ENCODE measurements around the gene KRTAP4-8.
"Not testable (repeated sequence)": the region's sequence is repeated elsewhere in the genome, so short reads cannot be mapped to it uniquely, and the experiment has no call there.

The KRTAP4-8 gene

DNA sequence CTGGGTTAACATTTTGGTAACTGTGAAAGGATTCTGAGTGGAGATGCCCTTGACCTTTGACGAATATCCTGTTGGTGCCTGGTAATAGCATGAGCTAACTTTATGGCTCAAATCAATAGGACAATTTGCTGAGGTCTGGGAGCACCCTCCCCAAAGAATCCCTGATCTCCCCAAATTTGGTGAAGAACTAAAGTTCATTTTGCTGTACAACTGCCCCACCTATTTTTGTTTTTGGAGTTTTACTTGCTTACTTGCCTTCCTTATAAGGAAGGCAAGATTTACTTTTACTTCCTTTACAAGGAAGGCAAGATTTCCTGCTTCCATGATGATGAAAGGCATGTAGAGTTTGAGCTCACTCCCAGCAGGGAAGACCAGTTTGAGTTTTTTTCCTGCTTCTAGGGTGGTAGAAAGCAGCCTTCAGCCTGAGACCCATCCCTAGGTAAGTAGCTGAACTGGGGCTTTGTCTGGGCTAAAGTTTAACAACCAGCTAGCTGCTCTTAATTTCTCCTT, 10.1 kb upstream of the KRTAP4-8 start:
- FAIRE-seq, result no peak

DNA sequence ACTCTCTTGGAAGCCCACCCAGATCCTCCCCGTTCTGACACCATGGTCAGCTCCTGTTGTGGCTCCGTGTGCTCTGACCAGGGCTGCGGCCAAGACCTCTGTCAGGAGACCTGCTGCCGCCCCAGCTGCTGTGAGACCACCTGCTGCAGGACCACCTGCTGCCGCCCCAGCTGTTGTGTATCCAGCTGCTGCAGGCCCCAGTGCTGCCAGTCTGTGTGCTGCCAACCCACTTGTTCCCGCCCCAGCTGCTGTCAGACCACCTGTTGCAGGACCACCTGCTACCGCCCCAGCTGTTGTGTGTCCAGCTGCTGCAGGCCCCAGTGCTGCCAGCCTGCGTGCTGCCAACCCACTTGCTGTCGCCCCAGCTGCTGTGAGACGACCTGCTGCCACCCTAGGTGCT, 7.4 kb upstream of the KRTAP4-8 start, which contains the start of gene KRTAP4-9:
KRTAP4-9 (plus strand) TSS at position 43 of the 400 bp plus-strand sequence; CDS start at position 43, 0 bp downstream.
- FAIRE-seq, result not testable (repeated sequence)

DNA sequence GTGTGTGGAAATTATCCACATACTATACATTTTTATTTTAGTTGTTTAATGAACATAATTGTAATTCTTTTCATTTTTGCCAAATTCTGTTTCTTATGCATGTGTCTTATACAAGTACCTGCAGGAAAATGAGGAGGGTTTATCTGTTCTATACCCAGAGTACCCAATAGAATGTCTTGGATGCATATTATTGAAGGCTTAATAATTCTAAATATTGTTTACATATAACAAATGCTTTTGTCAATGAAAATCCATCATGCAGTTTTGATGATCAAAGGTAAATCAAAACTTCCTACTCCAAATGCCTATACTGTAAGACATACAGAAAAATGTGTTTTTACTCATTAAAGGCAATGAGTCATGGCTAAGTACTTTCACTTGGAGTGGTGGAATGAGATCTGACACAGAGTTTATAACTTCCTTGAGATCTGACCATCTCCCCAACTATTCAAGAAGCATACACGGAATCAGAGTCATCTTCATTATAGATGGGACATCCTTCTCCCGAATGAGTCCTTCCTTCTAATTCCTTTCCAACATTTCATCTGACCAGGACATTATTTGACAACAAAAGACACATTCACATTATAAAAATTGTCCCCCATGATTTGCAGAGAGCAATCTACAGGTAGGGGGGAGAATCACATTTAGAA, 6.6 kb upstream of the KRTAP4-8 start:
- FAIRE-seq, result not testable (repeated sequence)

DNA sequence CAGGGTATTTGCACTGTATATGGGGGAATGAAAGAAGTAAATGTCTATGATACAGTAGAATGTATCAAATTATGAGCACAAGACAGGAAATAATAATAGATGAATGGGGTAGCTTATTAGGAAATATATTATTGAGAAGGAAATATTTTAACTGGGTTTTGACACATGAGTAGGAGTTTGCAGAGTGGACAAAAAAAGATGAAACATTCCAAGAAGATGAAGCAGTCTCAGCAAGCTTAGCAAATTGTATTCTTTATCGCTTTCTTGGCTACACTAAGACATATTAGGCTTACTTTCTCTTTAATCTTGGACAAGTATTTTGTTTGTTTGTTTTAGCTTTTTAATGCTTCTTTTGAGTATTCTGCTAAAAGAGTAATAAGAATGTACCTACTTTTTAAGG, 6.0 kb upstream of the KRTAP4-8 start:
- FAIRE-seq, result no peak

DNA sequence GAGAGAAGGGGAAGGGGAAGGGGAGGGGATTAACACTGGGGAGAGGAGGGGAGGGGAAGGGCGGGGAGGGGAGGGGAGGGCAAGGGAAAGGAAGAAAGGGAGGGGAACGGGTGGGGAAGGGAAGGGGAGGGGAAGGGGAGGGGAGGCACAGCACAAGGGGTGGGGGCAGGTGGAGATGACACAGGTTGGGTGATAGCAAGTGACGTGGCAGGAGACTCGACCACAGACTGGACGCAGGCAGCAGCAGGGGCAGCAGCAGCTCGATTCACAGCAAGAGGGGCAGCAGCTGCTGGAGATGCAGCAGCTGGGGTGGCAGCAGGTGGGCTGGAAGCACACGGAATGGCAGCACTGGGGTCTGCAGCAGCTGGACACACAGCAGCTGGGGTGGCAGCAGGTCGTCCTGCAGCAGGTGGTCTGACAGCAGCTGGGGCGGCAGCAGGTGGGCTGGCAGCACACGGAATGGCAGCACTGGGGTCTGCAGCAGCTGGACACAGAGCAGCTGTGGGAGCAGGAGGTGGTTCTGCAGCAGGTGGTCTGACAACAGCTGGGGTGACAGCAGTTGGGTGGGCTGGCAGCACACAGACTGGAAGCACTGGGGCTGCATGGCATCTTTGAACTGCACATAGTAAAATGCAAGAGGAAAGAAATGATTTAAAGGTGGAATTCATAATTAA, 3.8 kb upstream of the KRTAP4-8 start, which contains the start of gene KRTAP4-16:
KRTAP4-16 (minus strand) TSS at position 624 of the 674 bp plus-strand sequence; CDS start at position 624, 0 bp downstream.
- no peak for FAIRE-seq

DNA sequence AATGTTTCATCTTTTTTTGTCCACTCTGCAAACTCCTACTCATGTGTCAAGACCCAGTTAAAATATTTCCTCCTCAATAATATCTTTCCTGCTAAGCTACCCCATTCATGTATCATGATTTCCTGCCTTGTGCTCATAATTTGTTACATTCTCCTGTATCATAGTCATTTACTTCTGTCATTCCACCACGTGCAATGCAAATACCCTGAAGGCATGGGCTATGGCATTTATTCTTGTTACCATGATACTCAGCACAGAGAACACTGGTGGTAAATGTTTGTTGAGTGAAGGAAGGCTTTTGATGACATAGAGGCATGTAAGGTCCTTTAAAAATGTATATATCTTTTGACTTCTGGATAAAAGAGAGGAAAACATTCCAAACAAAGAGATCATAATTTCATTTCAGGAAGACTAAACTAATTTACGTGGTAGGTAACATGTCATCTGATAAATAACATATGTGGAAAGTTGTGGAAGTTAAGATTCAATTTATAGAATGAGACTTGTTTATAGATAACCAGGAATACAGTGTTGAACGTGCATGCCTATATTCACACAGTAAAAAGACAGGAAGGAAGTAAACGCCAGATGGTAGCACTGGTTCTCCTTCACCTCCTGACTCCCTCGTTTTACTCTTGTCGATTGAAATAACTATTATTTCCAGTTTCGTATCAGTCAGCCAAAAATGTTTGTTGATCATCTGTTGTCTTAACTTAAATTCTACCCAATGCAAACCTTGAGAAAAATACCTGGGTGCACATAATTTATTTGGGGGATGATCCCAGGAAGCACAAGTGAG, 1.9 kb upstream of the KRTAP4-8 start:
- FAIRE-seq, result not testable (repeated sequence)

DNA sequence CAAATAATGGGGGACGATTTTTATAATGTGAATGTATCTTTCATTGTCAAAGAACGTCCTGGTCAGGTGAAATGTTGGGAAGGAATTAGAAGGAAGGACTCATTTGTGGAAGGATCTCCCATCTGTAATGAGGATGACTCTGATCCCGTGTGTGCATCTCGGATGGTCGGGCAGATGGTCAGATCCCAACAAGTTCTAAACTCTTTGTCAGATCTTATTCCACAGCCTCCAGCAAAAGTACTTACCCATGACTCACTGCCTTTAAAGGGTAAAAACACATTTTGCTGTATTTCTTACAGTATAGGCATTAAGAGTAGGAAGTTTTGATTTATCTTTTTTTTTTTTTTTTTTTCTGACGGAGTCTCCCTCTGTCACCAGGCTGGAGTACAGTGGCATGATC, 539 bp upstream of the KRTAP4-8 start:
- FAIRE-seq, result no peak

DNA sequence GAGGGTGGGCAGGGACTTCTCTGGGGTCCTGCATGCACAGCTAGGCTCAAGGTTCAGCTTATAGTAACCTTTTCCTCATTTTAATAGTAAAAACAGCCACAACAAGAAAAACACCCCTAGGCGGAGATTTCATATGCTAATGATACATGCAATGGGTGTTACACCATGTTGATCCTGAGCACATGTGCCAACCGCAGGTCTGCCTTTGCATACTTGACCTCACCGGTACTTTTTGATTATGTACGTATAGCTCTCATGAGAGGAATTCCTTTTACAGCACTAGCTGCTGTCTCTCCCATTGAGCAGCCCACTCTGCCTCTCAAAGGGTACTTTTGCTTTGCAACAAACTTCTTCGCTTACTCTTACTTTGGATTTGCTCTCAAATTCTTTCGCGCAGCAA, 1.9 kb downstream of the KRTAP4-8 start:
- no peak for FAIRE-seq

DNA sequence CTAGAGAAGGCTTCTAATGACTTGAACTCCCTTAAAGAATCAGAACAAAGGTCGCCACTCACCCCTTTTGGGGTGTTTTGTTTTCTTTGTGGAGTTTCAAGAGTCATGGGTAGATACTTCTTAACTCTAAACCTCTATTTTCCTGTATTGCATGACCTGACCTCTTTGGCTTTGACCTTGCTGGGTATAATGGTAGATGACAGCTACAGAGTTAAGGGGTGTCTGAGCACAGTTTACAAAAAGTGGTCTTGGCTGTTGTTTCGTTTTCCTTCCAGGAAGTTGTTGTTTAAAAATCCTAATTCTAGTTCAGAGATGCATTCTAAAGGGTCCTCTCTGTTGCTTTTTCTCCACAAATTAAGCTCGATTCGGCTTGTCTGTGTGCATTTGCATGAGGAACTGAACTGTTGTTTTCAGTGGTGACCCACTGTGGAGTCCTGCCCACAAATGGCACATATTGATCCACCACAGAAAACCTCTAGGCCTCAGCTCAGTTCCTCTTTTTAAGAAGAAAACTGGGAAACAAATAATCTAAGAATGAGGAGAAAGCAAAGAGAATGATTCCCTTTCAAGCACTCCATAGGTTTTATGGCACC, 9.1 kb downstream of the KRTAP4-8 start:
- FAIRE-seq, result not testable (repeated sequence)

DNA sequence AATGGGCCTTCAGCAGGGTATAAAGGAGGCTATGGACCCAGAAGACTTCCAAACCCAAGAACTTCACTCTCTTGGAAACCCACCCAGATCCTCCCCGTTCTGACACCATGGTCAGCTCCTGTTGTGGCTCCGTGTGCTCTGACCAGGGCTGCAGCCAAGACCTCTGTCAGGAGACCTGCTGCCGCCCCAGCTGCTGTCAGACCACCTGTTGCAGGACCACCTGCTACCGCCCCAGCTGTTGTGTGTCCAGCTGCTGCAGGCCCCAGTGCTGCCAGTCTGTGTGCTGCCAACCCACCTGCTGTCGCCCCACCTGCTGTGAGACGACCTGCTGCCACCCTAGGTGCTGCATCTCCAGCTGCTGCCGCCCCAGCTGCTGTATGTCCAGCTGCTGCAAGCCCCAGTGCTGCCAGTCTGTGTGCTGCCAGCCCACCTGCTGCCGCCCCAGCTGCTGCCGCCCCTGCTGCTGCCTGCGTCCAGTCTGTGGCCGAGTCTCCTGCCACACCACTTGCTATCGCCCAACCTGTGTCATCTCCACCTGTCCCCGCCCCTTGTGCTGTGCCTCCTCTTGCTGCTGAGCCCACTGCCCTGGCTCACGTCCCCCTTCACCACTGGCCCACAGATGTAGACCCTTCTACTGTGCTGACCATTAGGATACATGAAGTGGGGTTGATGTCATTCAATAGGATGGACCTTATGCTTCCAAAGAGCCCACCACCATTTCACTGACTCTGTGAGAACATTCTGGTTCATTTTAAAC, 13.7 kb downstream of the KRTAP4-8 start, which contains the start of gene KRTAP4-7:
KRTAP4-7 (plus strand) TSS at position 51 of the 757 bp plus-strand sequence; CDS start at position 108, 57 bp downstream.
- FAIRE-seq, result not testable (repeated sequence)

DNA sequence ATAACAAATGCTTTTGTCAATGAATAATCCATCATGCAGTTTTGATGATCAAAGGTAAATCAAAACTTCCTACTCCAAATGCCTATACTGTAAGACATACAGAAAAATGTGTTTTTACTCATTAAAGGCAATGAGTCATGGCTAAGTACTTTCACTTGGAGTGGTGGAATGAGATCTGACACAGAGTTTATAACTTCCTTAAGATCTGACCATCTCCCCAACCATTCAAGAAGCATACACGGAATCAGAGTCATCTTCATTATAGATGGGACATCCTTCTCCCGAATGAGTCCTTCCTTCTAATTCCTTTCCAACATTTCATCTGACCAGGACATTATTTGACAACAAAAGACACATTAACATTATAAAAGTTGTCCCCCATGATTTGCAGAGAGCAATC, 14.5 kb downstream of the KRTAP4-8 start:
- not testable (repeated sequence) for FAIRE-seq

DNA sequence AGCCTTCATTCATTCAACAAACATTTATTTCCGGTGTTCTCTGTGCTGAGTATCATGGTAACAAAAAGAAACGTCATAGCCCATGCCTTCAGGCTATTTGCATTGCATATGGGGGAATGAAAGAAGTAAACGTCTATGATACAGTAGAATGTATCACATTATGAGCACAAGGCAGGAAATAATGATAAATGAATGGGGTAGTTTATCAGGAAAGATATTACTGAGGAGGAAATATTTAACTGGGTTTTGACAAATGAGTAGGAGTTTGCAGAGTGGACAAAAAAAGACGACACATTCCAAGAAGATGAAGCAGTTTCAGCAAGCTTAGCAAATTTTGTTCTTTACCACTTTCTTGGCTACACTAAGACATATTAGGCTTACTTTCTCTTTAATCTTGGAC, 15.3 kb downstream of the KRTAP4-8 start:
- no peak for FAIRE-seq

DNA sequence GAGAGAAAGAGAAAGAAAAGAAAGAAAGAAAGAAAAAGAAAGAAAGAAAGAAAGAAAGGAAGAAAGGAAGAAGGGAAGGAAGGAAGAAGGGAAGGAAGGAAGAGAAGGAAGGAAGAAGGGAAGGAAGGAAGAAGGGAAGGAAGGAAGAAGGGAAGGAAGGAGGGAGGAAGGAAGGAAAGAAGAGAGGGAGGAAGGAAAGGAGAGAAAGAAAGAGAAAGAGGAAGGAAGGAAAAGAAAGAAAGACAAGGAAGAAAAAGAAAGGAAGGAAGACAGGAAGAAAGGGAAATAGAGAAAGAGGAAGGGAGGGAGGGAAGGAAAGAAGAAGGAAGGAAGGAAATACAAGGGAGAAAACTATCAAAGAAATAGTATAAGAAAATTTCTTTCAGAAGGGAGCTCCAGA, 21.2 kb downstream of the KRTAP4-8 start:
- FAIRE-seq, result no peak

DNA sequence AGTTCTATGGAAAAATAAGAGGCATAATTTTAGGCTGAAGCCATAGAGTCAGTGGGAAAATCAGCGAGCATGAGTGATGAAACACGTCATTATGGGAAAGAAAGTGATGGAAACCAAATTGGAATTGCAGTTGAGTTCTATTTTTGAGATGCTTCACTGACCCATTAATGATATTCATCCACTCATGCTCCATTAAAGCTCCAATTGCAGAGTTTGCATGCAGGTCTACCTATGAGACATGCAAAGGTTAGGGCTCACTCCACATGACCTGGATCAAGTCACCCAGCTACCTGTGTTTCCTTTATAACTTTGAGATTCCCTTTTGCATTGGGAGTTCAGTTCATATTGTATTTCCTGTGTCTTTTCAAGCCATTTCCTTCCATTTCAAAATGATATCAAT, 24.3 kb downstream of the KRTAP4-8 start:
- FAIRE-seq, result no peak

DNA sequence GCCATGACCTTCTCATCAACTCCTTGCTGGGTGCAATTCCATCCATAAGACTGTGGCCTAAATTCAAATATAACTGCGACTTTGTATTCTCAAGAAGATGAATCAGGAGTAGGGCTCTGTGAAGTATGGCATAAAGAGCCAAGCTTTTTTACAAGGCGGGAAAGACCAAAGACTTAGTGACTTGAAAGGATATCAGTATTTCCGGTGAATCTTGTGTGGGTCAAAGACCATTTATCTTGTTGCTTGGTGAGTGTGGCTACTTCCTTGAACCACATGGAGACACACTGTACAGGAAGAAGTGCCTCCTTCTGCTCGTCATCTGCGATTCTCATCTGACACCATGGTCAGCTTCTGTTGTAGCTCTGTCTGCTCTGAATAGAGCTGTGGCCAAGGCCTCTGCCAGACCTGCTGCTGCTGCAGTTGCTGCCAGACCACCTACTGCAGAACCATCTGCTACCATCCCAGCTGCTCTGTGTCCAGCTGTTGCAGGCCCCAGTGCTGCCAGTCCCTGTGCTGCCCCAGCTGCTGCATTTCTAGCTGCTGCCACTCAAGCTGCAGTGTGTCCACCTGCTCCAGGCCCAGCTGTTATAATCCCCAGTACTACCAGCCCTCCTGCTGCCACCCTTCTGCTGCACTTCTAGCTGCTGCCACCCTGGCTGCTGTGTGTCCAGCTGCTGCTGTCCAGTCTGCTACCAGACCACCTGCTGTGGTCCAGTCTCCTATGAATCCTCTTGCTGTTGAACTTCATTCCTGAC, 26.2 kb downstream of the KRTAP4-8 start:
- no peak for FAIRE-seq

DNA sequence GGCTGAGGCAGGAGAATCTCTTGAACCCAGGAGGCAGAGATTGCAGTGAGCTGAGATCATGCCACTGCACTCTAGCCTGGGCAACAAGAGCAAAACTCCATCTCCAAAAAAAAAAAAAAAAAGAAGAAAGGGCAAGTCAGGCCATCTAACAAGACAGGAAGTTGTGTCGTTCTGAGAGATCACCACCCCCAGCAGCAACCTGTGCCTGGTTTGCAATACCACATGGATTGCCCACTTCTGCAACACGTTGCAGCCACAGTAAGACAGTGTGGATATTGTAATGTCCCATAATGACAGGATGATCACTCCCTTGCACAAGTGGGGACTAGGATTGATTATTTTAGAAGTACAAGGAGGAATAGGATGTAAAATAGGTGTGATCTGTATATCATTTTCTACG, 28.9 kb downstream of the KRTAP4-8 start:
- no peak for FAIRE-seq

DNA sequence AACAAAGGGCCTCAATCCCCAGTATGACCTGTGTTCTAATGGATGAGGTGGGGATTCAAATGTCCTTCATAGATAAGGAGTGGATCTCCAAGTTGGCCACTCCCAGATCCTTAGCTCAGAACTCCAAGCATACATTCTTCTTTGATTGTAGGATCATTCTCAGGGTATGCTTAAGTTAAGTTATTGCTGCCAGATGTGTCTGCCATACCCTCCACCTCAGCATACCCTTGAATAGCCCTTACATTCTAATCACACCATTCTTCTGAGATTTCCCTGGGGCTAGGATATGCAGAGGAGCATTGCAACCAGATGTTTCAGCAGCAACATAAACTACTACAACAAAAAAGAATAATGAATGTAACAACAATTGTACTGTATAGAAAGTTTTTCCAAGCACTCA, 30.7 kb downstream of the KRTAP4-8 start:
- FAIRE-seq, result no peak

DNA sequence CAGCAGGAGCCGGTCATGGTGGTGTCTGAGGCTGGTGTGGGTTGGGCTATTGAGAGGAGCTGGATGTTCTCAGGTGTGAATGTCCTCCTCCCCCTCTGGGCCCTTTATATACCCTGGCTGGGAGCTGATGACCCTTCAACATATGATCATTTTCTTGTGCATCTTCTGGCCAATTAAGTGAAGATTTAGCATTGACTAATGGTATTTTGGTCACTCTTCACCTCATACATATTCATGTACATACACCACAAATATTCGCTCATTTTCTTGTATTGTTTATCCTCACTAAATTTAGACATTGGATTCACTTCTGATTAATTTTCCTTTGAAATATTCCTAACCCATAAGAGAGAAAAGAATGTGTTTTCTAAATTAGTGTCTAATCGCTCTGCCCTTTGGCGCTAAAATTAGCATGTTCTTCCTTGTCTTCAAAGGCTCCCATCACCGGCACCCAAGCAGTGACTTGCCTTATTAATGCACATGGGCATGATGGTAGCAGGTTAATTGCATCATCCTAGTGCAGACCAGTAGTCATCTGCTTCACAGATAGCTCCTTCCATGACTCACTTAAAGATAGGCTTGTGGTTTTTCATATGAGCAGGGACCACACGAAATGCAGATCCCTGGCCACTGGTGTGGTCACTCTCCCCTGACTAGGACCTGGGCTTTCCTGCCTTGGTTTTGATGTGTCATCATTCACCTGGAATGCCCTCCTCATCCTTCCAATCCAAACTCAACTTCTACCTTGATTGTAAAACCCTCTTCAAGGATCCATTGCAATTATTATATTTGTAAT, 31.9 kb downstream of the KRTAP4-8 start, which contains the start of gene KRTAP2-4:
KRTAP2-4 (minus strand) TSS at position 51 of the 796 bp plus-strand sequence; CDS start at position 17, 34 bp downstream.
- FAIRE-seq, result no peak

DNA sequence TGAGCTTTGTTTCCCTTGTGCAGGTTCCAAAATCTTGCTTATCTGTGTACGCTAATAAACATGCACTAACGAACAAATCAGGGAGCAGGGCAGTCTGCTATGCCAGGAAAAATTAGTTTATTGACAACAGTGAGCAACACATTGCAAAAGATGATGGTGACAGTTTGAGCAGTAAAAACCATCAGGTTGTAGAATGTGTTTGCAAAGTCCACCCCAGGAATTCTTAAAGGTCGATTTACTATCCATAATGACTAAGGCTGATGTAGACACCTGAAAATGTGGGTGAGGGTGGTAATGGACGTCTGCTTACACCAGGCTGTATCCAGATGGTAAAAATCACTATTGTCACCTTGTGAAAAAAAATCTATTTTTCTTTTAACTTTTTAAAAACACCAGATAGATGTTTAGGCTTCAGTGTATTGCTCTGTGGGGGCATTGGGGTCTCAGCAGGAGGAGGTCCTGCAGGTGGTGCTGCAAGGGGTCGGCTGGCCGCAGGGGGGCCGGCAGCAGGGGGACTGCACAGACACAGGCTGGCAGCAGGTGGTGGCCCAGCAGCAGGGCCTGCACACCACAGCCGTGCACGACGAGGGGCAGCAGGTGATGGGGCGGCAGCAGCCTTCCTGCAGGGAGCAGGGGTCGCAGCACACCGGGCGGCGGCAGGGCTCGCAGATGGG, 32.8 kb downstream of the KRTAP4-8 start:
- FAIRE-seq, result not testable (repeated sequence)

DNA sequence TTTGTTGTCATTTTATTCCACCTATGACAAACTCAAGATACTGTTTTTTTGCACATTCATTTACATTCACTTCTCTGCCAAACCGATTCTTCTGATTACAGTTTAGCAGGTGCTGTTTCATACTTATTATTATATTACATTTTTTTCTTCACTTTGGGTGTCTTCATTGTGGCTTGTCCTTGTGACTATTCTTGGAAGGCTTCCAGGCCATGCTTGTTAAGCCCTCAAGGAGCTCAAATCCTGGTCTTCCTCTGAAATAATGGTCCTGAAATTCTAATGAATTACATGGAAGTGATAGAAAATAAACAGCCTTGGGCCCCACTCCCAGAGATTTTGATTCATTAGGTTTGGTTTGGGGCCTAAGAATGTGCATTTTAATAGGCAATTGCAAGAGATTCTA, 33.6 kb downstream of the KRTAP4-8 start:
- FAIRE-seq, result no peak

All from islet of Langerhans (tissue), 1 donor.